CD4-positive, alpha-beta memory T cell (primary cell): ENCODE data around the gene KANSL1. TPM values are rescaled to one million over a fixed set of nuclear protein-coding genes. Genes with fewer than 3 reads are reported as not detected.

ENCODE experiments used
- CTCF ChIA-PET: fragments of 350-600 bp; sonication (Branson Sonifier 250); formaldehyde crosslinking; loops from one replicate; lab custom pipeline; 2021; ENCODE audit warnings: inconsistent platforms; ENCODE audit not compliant: partially characterized antibody; lab: Charles Lee
- POLR2A ChIA-PET: fragments of 350-600 bp; sonication (Branson Sonifier 250); formaldehyde crosslinking; loops from one replicate; lab custom pipeline; 2021; ENCODE audit not compliant: partially characterized antibody; lab: Charles Lee
- DNase-seq, 5 donors: peaks; one replicate each; pipeline versions ENCODE4 v3.0.0 to v3.0.0-alpha.2; 2020 to 2022; ENCODE audit warnings: mixed read lengths in 1 of 5
- H3K27ac ChIP-seq: one replicate; pipeline ENCODE4 v1.7.0; 2013; ENCODE audit warnings: low read depth, low read length
- H3K27me3 ChIP-seq: 2 replicates; pipeline ENCODE4 v1.7.0; 2013; ENCODE audit warnings: mild to moderate bottlenecking, low read length, moderate library complexity; ENCODE audit not compliant: insufficient read depth
- H3K36me3 ChIP-seq: 2 replicates; pipeline ENCODE4 v1.7.0; 2013; ENCODE audit warnings: mild to moderate bottlenecking, low read length, moderate library complexity; ENCODE audit not compliant: insufficient read depth
- H3K4me1 ChIP-seq: 2 replicates; pipeline ENCODE4 v1.7.0; 2013; ENCODE audit warnings: mild to moderate bottlenecking, low read length, moderate library complexity; ENCODE audit not compliant: insufficient read depth
- H3K4me3 ChIP-seq, 2 donors: one replicate each; pipeline ENCODE4 v1.7.0; 2013; ENCODE audit warnings: low read length in 2 of 2, mild to moderate bottlenecking in 1 of 2
- H3K9me3 ChIP-seq, 2 donors: one replicate each; pipeline ENCODE4 v1.7.0; 2013; ENCODE audit warnings: low read length in 2 of 2, control low read depth in 1 of 2; ENCODE audit not compliant: control insufficient read depth in 1 of 2
- H3K27ac Mint-ChIP-seq, 7 donors: one replicate each; pipeline ENCODE4 v1.8.0; 2020 to 2021; ENCODE audit warnings: mixed read lengths in 7 of 7, mild to moderate bottlenecking in 6 of 7, inconsistent platforms in 3 of 7, moderate library complexity in 3 of 7
- H3K27me3 Mint-ChIP-seq, 2 donors: one replicate each; pipeline ENCODE4 v1.8.0; 2020 to 2021; ENCODE audit warnings: mixed read lengths in 2 of 2
- H3K36me3 Mint-ChIP-seq, 2 donors: one replicate each; pipeline ENCODE4 v1.8.0; 2020 to 2021; ENCODE audit warnings: mixed read lengths in 2 of 2, inconsistent platforms in 1 of 2, mild to moderate bottlenecking in 1 of 2
- H3K4me1 Mint-ChIP-seq, 4 donors: one replicate each; pipeline ENCODE4 v1.8.0; 2020 to 2021; ENCODE audit warnings: mixed read lengths in 4 of 4, mild to moderate bottlenecking in 1 of 4
- H3K4me3 Mint-ChIP-seq, 8 donors: one replicate each; pipeline ENCODE4 v1.8.0; 2020 to 2021; ENCODE audit warnings: mixed read lengths in 8 of 8, mild to moderate bottlenecking in 7 of 8, moderate library complexity in 6 of 8, inconsistent platforms in 3 of 8
- H3K9me3 Mint-ChIP-seq, 8 donors: one replicate each; pipeline ENCODE4 v1.8.0; 2020 to 2021; ENCODE audit warnings: mixed read lengths in 8 of 8, mild to moderate bottlenecking in 5 of 8, inconsistent platforms in 3 of 8, moderate library complexity in 1 of 8
- intact Hi-C: fragments of 100-400 bp; cut with micrococcal nuclease; formaldehyde crosslinking; loops from one replicate; pipeline ENCODE4 v1.15.1; 2023
- polyA plus RNA-seq, 2 donors: library from polyadenylated mRNA; unstranded; fragments of 300-500 nt; fragmentation: Illumina TruSeq; gene quantifications; one replicate each; pipeline ENCODE4 v1.2.3, GENCODE V29; 2021
- total RNA-seq, 2 experiments: library from RNA; stranded (reverse); gene quantifications; one replicate each; pipeline ENCODE4 v1.2.3, GENCODE V29; 2021

Gene KANSL1
- total and polyA plus RNA-seq, 4 experiments from 2014 or later, result 6.7 to 206 (median 107) TPM

DNA sequence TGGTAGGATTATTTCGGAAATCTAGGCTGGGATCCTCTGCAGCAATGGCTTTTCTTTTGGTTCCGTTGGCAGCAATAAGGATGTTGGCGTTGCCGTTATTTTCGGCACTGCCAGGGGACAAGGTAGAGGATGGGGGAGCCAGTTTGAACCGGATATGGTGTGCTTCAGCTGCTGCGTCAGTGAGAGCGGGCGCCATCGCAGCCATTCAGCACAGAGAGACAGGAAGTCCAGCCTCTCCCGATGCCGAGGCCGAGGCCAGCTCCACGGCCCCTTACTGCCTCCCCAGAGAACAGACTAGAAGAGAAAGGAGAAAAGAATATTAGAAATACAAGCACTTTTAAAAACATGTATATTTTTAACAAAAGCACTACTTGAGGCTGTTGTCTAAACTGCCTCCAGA is 21.3 kb downstream of the KANSL1 start:
- H3K27me3 Mint-ChIP-seq, result no peaks in the 10 kb centered on the region
- H3K4me1 ChIP-seq, result peaks cover 97% of the 10 kb centered on the region
- H3K9me3 ChIP-seq, result no peaks in the 10 kb centered on the region
- intact Hi-C loops, result loop anchor here (2.0 kb wide), 1 partner anchor 19 kb away; no protein-coding TSS in a partner anchor
- CTCF ChIA-PET, result interaction anchor here (0.7 to 4.0 kb wide), 8 partner anchors 11 to 110 kb away, joined by 3 to 17 read pairs (median 4); partner anchors contain the start of gene KANSL1
- H3K27ac ChIP-seq, result peak overlapping the region; percentile 36
- POLR2A ChIA-PET, result interaction anchor here (1.9 to 3.6 kb wide), 3 partner anchors 10 to 15 kb away, joined by 6 to 15 read pairs (median 7); no protein-coding TSS in a partner anchor
- H3K4me1 Mint-ChIP-seq, result peaks cover 65 to 100% (median 85%) of the 10 kb centered on the region in 4 donors
- H3K27ac Mint-ChIP-seq, result peak overlapping the region; percentile 6 to 91 (median 86)
- no peaks in the 10 kb centered on the region for H3K9me3 Mint-ChIP-seq
- peak overlapping the region in 7 of 8 donors; percentile 28 to 76 (median 59) for H3K4me3 Mint-ChIP-seq
- DNase-seq, result peak in 1 of 5 donors; percentile 42
- peaks cover 33% of the 10 kb centered on the region for H3K36me3 ChIP-seq
- no peaks in the 10 kb centered on the region for H3K27me3 ChIP-seq
- H3K36me3 Mint-ChIP-seq, result peaks cover 30 to 61% of the 10 kb centered on the region in 2 donors
- H3K4me3 ChIP-seq, result no peak overlapping the region

DNA sequence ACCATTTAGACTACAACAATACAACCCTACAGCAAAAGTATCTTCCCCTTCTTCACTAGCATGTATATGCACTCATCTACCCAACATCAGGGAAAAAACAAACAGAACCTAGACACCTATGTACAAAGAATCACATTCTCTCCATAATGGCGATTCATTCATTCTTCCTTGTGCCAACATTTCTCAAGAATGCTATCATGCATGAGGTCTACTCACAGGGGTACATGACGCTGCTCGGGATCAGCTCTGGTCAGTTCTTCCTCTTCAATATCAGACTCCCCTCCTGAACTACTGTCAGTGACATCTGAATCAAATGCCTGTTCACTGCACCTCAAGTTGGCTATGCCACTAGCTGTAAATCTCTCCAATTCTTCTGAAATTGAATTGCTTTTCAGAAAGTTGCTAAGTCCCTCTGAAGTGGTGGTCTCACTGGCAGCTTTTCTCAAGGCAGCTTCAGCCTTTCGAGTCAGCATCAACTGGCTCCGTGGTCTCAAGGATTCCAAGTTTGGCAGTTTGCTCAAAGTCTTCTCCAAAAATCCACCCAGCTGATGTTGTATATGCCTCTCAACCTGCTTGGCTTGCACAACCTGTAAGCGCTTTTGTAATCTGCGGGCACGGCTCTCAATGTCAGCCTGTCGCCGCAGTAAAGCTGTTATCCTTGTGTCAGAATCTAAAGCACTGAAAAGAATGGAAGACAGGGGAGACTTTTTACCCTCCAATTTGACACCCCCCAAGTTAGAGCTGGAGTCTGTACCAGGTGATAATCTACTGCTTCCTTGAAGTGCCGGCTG is 22.4 kb downstream of the KANSL1 start:
- Mint-ChIP-seq H3K4me3 (peak overlapping the region in 6 of 8 donors; percentile 1 to 59 (median 6)), H3K27ac (peak overlapping the region; percentile 0 to 77 (median 33)), H3K9me3 (no peaks in the 10 kb centered on the region), H3K27me3 (no peaks in the 10 kb centered on the region), H3K36me3 (peaks cover 30 to 61% of the 10 kb centered on the region in 2 donors), H3K4me1 (peaks cover 62 to 96% (median 82%) of the 10 kb centered on the region in 4 donors)
- ChIA-PET CTCF (interaction anchor here (1.0 to 4.0 kb wide), 4 partner anchors 17 to 25 kb away, joined by 3 to 17 read pairs (median 6); partner anchors contain the start of gene KANSL1), POLR2A (interaction anchor here (1.0 to 3.6 kb wide), 5 partner anchors 11 to 25 kb away, joined by 3 to 15 read pairs (median 7); partner anchors contain the start of gene KANSL1)
- Histone ChIP-seq H3K27me3 (no peaks in the 10 kb centered on the region), H3K27ac (no peak overlapping the region), H3K9me3 (no peaks in the 10 kb centered on the region), H3K36me3 (peaks cover 33% of the 10 kb centered on the region), H3K4me1 (peaks cover 95% of the 10 kb centered on the region), H3K4me3 (no peak overlapping the region)
- no peak for DNase-seq
- intact Hi-C loops, result no loop called here

GRCh38 chr17:46169913-46170638 is 23.2 kb downstream of the KANSL1 start:
- peak overlapping the region; percentile 1 to 77 (median 36) for H3K27ac Mint-ChIP-seq
- Histone ChIP-seq H3K27ac (no peak overlapping the region), H3K27me3 (no peaks in the 10 kb centered on the region), H3K9me3 (no peaks in the 10 kb centered on the region), H3K4me3 (no peak overlapping the region), H3K36me3 (peaks cover 33% of the 10 kb centered on the region), H3K4me1 (peaks cover 96% of the 10 kb centered on the region)
- intact Hi-C loops, result loop anchor here (2.0 kb wide), 1 partner anchor 15 kb away; no protein-coding TSS in a partner anchor
- peak overlapping the region in 6 of 8 donors; percentile 7 to 59 (median 30) for H3K4me3 Mint-ChIP-seq
- H3K36me3 Mint-ChIP-seq, result peaks cover 30 to 61% of the 10 kb centered on the region in 2 donors
- CTCF ChIA-PET, result interaction anchor here (0.6 to 4.0 kb wide), 4 partner anchors 9 to 43 kb away, joined by 3 to 17 read pairs (median 3); partner anchors contain the start of gene KANSL1
- no peak for DNase-seq
- POLR2A ChIA-PET, result interaction anchor here (0.6 to 3.6 kb wide), 6 partner anchors 9 to 24 kb away, joined by 3 to 15 read pairs (median 4); partner anchors contain the start of gene KANSL1
- no peaks in the 10 kb centered on the region for H3K27me3 Mint-ChIP-seq
- no peaks in the 10 kb centered on the region for H3K9me3 Mint-ChIP-seq
- H3K4me1 Mint-ChIP-seq, result peaks cover 58 to 92% (median 77%) of the 10 kb centered on the region in 4 donors

GRCh38 chr17:46167826-46168569 is 25.2 kb downstream of the KANSL1 start:
- Histone ChIP-seq H3K27me3 (no peaks in the 10 kb centered on the region), H3K4me3 (no peak overlapping the region), H3K27ac (no peak overlapping the region), H3K9me3 (no peaks in the 10 kb centered on the region), H3K36me3 (peaks cover 33% of the 10 kb centered on the region), H3K4me1 (peaks cover 95% of the 10 kb centered on the region)
- ChIA-PET CTCF (interaction anchor here (1.0 to 3.2 kb wide), 4 partner anchors 10 to 45 kb away, joined by 3 to 10 read pairs (median 4); no protein-coding TSS in a partner anchor), POLR2A (interaction anchor here (2.0 kb wide), 1 partner anchor 25 kb away, joined by 10 read pairs; the partner anchor contains the start of gene KANSL1)
- Mint-ChIP-seq H3K9me3 (no peaks in the 10 kb centered on the region), H3K4me1 (peaks cover 65 to 94% (median 80%) of the 10 kb centered on the region in 4 donors), H3K4me3 (peak overlapping the region in 5 of 8 donors; percentile 1 to 61 (median 26)), H3K27me3 (no peaks in the 10 kb centered on the region), H3K27ac (peak overlapping the region in 2 of 7 donors; percentile 2 to 10), H3K36me3 (peaks cover 30 to 61% of the 10 kb centered on the region in 2 donors)
- DNase-seq, result no peak
- intact Hi-C loops, result loop anchor here (2.0 kb wide), 1 partner anchor 13 kb away; no protein-coding TSS in a partner anchor

- peaks cover 33% of the 10 kb centered on the region for H3K36me3 ChIP-seq
- H3K4me1 Mint-ChIP-seq, result peaks cover 67 to 94% (median 81%) of the 10 kb centered on the region in 4 donors
- intact Hi-C loops, result no loop called here
- no peak for DNase-seq
- ChIA-PET POLR2A (interaction anchor here (0.7 to 2.0 kb wide), 2 partner anchors 13 to 26 kb away, joined by 3 to 10 read pairs; partner anchors contain the start of gene KANSL1), CTCF (interaction anchor here (1.0 to 3.2 kb wide), 4 partner anchors 9 to 46 kb away, joined by 3 to 10 read pairs (median 4); partner anchors contain the start of gene KANSL1)
- H3K4me3 ChIP-seq, result no peak overlapping the region
- H3K4me1 ChIP-seq, result peaks cover 95% of the 10 kb centered on the region
- peak overlapping the region in 1 of 8 donors; percentile 15 for H3K4me3 Mint-ChIP-seq
- H3K9me3 ChIP-seq, result no peaks in the 10 kb centered on the region
- no peaks in the 10 kb centered on the region for H3K27me3 Mint-ChIP-seq
- no peak overlapping the region for H3K27ac Mint-ChIP-seq
- no peaks in the 10 kb centered on the region for H3K27me3 ChIP-seq
- H3K36me3 Mint-ChIP-seq, result peaks cover 34 to 60% of the 10 kb centered on the region in 2 donors
- H3K27ac ChIP-seq, result no peak overlapping the region
- no peaks in the 10 kb centered on the region for H3K9me3 Mint-ChIP-seq
Observed at GRCh38 chr17:46167267-46167666, 26.0 kb downstream of the KANSL1 start.

GRCh38 chr17:46166692-46167249 is 26.5 kb downstream of the KANSL1 start:
- Mint-ChIP-seq H3K27me3 (no peaks in the 10 kb centered on the region), H3K4me3 (peak overlapping the region in 5 of 8 donors; percentile 7 to 77 (median 54)), H3K4me1 (peaks cover 69 to 94% (median 80%) of the 10 kb centered on the region in 4 donors), H3K27ac (peak overlapping the region in 4 of 7 donors; percentile 37 to 75 (median 46)), H3K9me3 (no peaks in the 10 kb centered on the region), H3K36me3 (peaks cover 31 to 60% of the 10 kb centered on the region in 2 donors)
- H3K36me3 ChIP-seq, result peaks cover 30% of the 10 kb centered on the region
- ChIA-PET CTCF (interaction anchor here (0.9 to 3.2 kb wide), 3 partner anchors 8 to 46 kb away, joined by 3 to 10 read pairs (median 3); partner anchors contain the start of gene KANSL1), POLR2A (interaction anchor here (0.6 to 1.0 kb wide), 3 partner anchors 12 to 26 kb away, joined by 3 to 6 read pairs (median 4); partner anchors contain the start of gene KANSL1)
- DNase-seq, result no peak
- H3K9me3 ChIP-seq, result no peaks in the 10 kb centered on the region
- intact Hi-C loops, result no loop called here
- H3K27ac ChIP-seq, result no peak overlapping the region
- peaks cover 95% of the 10 kb centered on the region for H3K4me1 ChIP-seq
- H3K27me3 ChIP-seq, result no peaks in the 10 kb centered on the region
- no peak overlapping the region for H3K4me3 ChIP-seq
